ENCODE data around the gene SLC25A2.

Gene SLC25A2

DNA sequence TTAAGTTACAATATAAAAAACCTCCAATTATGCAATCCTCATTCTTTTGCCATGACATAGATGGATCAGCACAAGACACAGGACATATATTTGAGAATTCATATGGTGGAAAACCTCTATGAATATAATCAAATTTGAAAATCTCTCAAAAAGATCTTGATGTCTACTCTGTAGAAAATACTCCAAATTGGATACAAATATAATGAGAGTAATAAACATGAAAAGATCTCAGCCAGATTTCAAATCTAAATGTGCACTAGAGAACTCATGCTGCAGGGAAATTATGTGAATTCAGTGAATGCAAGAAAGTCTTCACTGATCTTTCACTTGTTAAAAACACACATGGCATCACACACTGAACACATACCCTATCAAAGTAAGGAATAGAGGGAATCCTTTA is 44.9 kb downstream of the SLC25A2 start:
- TF ChIP-seq, protein P1, sequence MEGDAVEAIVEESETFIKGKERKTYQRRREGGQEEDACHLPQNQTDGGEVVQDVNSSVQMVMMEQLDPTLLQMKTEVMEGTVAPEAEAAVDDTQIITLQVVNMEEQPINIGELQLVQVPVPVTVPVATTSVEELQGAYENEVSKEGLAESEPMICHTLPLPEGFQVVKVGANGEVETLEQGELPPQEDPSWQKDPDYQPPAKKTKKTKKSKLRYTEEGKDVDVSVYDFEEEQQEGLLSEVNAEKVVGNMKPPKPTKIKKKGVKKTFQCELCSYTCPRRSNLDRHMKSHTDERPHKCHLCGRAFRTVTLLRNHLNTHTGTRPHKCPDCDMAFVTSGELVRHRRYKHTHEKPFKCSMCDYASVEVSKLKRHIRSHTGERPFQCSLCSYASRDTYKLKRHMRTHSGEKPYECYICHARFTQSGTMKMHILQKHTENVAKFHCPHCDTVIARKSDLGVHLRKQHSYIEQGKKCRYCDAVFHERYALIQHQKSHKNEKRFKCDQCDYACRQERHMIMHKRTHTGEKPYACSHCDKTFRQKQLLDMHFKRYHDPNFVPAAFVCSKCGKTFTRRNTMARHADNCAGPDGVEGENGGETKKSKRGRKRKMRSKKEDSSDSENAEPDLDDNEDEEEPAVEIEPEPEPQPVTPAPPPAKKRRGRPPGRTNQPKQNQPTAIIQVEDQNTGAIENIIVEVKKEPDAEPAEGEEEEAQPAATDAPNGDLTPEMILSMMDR (IDR thresholded peaks at IDR 0.05; ENCODE audit: low read length, missing control alignments) = no peak
- H3K4me3 ChIP-seq (replicated peaks; ENCODE audit: low read depth, low read length) = no peak overlapping the region
- no peak for DNase-seq (ENCODE audit: low read depth)

DNA sequence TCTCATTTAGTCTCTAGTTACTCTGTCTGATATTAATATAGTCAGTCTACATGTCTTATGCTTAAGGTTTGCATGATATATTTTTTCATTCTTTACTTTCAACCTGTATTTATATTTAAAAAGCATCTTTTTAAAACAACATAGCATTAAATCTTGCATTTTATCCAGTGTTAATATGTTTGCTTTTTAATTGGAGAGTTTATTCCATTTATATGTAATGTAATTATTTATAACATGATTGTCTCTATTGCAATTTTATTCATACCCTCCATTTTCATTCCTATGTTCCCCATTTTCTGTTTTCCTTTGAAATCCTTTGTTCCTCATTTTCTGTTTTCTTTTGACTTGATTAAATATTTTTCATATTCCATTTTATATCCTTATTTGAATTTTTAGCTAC is 45.4 kb downstream of the SLC25A2 start:
- no peak for DNase-seq (ENCODE audit: low read depth)
- TF ChIP-seq, protein P1 (IDR thresholded peaks at IDR 0.05; ENCODE audit: low read length, missing control alignments) = no peak
- H3K4me3 ChIP-seq (replicated peaks; ENCODE audit: low read depth, low read length) = no peak overlapping the region
